ENCODE results near the gene AZIN2. TPM values are rescaled to one million over a fixed set of nuclear protein-coding genes. Genes with fewer than 3 reads are reported as not detected.

AZIN2 gene
- total and polyA plus RNA-seq, 2 of the 13 experiments (the other 11 are each of a cell fraction or from before 2014, with no cell fraction given), result 1.7 to 3.5 TPM

GRCh38 chr1:33127001-33127823 lies 46.3 kb downstream of the AZIN2 start:
- Histone ChIP-seq H3K4me1 (ENCODE audit: insufficient read depth, low read length) (peaks cover 45% of the 10 kb centered on the region), H3K4me3 (replicated peaks in 1 of 3; ENCODE audit: insufficient read depth in 1 of 3, low read depth in 2 of 3, low read length in 3 of 3) (peak overlapping the region; percentile 82 to 100 (median 92)), H3K4me2 (ENCODE audit: low read depth, low read length) (peak overlapping the region; percentile 89), H2AFZ (ENCODE audit: low read length) (peak overlapping the region; percentile 89), H4K20me1 (ENCODE audit: insufficient read depth, low read length) (no peaks in the 10 kb centered on the region), H3K79me2 (ENCODE audit: insufficient read depth, low read length) (peaks cover 22% of the 10 kb centered on the region), H3K27ac (ENCODE audit: extremely low read length, insufficient read depth, low read length) (peak overlapping the region; percentile 94), H3K9ac (ENCODE audit: insufficient read depth, low read depth, low read length) (peak overlapping the region; percentile 95), H3K9me3 (ENCODE audit: low read length) (no peaks in the 10 kb centered on the region), H3K36me3 (replicated peaks in 1 of 2; ENCODE audit: control insufficient read depth in 1 of 2, insufficient read depth in 2 of 2, low read length in 2 of 2) (no peaks in the 10 kb centered on the region; a peak in 1 of 5 replicates), H3K27me3 (ENCODE audit: control insufficient read depth in 1 of 2, insufficient read depth in 2 of 2, low read length in 2 of 2) (no peaks in the 10 kb centered on the region; a peak in 1 of 5 replicates)
- FAIRE-seq (peak; percentile 98), ATAC-seq (peak; percentile 99), DNase-seq (ENCODE audit: low spot score) (peak; percentile 99)
- intact Hi-C loops (cut with micrococcal nuclease; ENCODE audit: unreplicated experiment), result loop anchor here (1.0 to 10.0 kb wide), 4 partner anchors 32 to 345 kb away; partner anchors contain the start of genes ZNF362 and ZSCAN20
- POLR2A ChIA-PET, result interaction anchor here (0.8 to 2.6 kb wide), 21 partner anchors 9 to 1733 kb away, joined by 3 to 19 read pairs (median 4); partner anchors contain the start of genes AZIN2, RBBP4, RNF19B and S100PBP
- under 1% methylated on average over 23 of the region's 44 CpGs for WGBS (ENCODE audit: low lambda C conversion rate)
- in situ Hi-C loops (cut with HindIII; ENCODE audit: extremely low pct_ligation_motif_present, low pct_unique_long_range_greater_than_20kb), result no loop called here
- no TSS peak for BruUV-seq (replicated peaks)
- CTCF ChIA-PET (ENCODE audit: low intra/inter-chr PET ratio, low total read pairs), result no interaction called here
- TF ChIP-seq THAP8 (CRISPR knock-in tag; IDR thresholded peaks at IDR 0.05; ENCODE audit: borderline replicate concordance) (no peak), ZNF362 (CRISPR knock-in tag; IDR thresholded peaks at IDR 0.05; ENCODE audit: borderline replicate concordance) (peak; percentile 27; the same call in 1 of the 2 replicates), ZFY (CRISPR knock-in tag; IDR thresholded peaks at IDR 0.05) (peak; percentile 59), ZNF616 (CRISPR knock-in tag; IDR thresholded peaks at IDR 0.05; ENCODE audit: low read depth) (no peak), REL (CRISPR knock-in tag; conservative IDR thresholded peaks at IDR 0.05) (no peak), NFKBIZ (CRISPR knock-in tag; IDR thresholded peaks at IDR 0.05) (peak; percentile 68; the same call in 1 of the 2 replicates), PREB (CRISPR knock-in tag; IDR thresholded peaks at IDR 0.05) (no peak)
- TF ChIP-seq, protein P1, sequence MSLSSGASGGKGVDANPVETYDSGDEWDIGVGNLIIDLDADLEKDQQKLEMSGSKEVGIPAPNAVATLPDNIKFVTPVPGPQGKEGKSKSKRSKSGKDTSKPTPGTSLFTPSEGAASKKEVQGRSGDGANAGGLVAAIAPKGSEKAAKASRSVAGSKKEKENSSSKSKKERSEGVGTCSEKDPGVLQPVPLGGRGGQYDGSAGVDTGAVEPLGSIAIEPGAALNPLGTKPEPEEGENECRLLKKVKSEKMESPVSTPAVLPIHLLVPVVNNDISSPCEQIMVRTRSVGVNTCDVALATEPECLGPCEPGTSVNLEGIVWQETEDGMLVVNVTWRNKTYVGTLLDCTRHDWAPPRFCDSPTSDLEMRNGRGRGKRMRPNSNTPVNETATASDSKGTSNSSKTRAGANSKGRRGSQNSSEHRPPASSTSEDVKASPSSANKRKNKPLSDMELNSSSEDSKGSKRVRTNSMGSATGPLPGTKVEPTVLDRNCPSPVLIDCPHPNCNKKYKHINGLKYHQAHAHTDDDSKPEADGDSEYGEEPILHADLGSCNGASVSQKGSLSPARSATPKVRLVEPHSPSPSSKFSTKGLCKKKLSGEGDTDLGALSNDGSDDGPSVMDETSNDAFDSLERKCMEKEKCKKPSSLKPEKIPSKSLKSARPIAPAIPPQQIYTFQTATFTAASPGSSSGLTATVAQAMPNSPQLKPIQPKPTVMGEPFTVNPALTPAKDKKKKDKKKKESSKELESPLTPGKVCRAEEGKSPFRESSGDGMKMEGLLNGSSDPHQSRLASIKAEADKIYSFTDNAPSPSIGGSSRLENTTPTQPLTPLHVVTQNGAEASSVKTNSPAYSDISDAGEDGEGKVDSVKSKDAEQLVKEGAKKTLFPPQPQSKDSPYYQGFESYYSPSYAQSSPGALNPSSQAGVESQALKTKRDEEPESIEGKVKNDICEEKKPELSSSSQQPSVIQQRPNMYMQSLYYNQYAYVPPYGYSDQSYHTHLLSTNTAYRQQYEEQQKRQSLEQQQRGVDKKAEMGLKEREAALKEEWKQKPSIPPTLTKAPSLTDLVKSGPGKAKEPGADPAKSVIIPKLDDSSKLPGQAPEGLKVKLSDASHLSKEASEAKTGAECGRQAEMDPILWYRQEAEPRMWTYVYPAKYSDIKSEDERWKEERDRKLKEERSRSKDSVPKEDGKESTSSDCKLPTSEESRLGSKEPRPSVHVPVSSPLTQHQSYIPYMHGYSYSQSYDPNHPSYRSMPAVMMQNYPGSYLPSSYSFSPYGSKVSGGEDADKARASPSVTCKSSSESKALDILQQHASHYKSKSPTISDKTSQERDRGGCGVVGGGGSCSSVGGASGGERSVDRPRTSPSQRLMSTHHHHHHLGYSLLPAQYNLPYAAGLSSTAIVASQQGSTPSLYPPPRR (CRISPR knock-in tag; IDR thresholded peaks at IDR 0.05; ENCODE audit: borderline replicate concordance), result peak; percentile 63; the same call in 1 of the 2 replicates

All from HepG2 (cell line).